ENCODE results near the gene FZD2. TPM values are rescaled to one million over a fixed set of nuclear protein-coding genes. Genes with fewer than 3 reads are reported as not detected.
"Not testable (repeated sequence)": the region's sequence is repeated elsewhere in the genome, so short reads cannot be mapped to it uniquely, and the experiment has no call there.

The FZD2 gene
- total and polyA plus RNA-seq, 2 of the 13 experiments (the other 11 are each of a cell fraction or from before 2014, with no cell fraction given) = 0.07 to 0.13 TPM

DNA sequence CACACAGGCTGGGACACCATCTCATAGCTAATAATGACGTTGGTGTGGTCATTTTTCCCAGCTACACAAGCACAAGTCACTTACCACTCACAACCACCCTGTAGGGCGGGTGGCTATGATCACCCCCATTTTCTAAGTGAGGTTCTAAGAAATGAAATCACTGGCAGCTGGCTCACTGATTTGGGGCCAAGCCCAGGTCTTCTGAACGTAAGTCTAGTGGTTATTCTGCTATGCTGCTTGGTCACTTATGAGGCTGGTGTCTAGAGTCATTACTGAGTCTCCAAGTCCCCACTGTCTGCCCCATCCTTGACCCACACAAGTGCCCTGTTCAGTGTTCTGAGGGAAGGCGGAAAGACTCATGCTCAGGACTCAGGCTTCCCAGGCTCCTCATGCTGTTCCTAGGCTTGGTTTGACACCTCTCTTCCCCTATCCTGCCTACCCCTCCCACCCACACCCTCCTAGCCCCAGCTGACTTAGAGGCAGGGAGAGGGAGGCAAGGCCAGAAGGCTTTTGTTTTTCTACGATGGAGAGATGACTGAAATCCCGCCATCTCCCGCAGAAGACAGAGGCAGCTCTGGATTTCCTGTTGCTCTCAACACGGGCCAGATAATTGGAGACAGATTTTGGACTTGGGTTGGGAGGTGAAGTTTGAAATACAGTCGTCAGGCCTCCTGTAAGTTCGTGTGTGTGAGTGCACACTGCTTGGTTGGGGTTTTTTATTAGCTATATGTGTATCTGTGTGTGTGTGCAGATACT lies 32.2 kb downstream of the FZD2 start:
- no peak for DNase-seq (ENCODE audit: low spot score)

DNA sequence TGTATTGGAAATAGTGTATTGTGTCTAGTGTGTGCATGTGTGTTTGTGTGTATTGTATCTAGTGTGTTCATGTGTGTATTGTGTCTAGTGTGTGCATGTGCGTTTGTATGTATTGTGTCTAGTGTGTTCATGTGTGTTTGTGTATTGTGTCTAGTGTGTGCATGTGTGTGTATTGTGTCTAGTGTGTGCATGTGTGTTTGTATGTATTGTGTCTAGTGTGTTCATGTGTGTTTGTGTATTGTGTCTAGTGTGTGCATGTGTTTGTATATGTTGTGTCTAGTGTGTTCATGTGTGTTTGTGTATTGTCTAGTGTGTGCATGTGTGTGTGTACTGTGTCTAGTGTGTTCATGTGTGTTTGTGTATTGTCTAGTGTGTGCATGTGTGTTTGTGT lies 32.8 kb downstream of the FZD2 start:
- H3K27ac ChIP-seq (ENCODE audit: extremely low read length, insufficient read depth, low read length); POLR2A ChIA-PET; H4K20me1 ChIP-seq (ENCODE audit: insufficient read depth, low read length); H3K4me1 ChIP-seq (ENCODE audit: insufficient read depth, low read length); H3K4me3 ChIP-seq (replicated peaks in 1 of 3; ENCODE audit: insufficient read depth in 1 of 3, low read depth in 2 of 3, low read length in 3 of 3); intact Hi-C loops (cut with micrococcal nuclease; ENCODE audit: unreplicated experiment); in situ Hi-C loops (cut with HindIII; ENCODE audit: extremely low pct_ligation_motif_present, low pct_unique_long_range_greater_than_20kb); H3K9me3 ChIP-seq (ENCODE audit: low read length); DNase-seq (ENCODE audit: low spot score); H3K36me3 ChIP-seq (replicated peaks in 1 of 2; ENCODE audit: control insufficient read depth in 1 of 2, insufficient read depth in 2 of 2, low read length in 2 of 2); H3K79me2 ChIP-seq (ENCODE audit: insufficient read depth, low read length); H3K9ac ChIP-seq (ENCODE audit: insufficient read depth, low read depth, low read length); H3K4me2 ChIP-seq (ENCODE audit: low read depth, low read length); ATAC-seq; H2AFZ ChIP-seq (ENCODE audit: low read length); CTCF ChIA-PET (ENCODE audit: low intra/inter-chr PET ratio, low total read pairs); BruUV-seq (replicated peaks); FAIRE-seq; TF ChIP-seq LCORL, FOXP1 (CRISPR knock-in tag; IDR thresholded peaks at IDR 0.05): not testable (repeated sequence)
- 52% methylated on average over 1 of the region's 1 CpG for WGBS (ENCODE audit: low lambda C conversion rate)
- peaks cover 1 to 19% of the 10 kb centered on the region in 2 experiments; a peak in 4 of 5 replicates for H3K27me3 ChIP-seq (ENCODE audit: control insufficient read depth in 1 of 2, insufficient read depth in 2 of 2, low read length in 2 of 2)
- TF ChIP-seq ZNF282 (IDR thresholded peaks at IDR 0.05; ENCODE audit: partially characterized antibody) (peak; percentile 83), LCORL (IDR thresholded peaks at IDR 0.05) (peak; percentile 63; the same call in 1 of the 2 replicates), IKZF1 (IDR thresholded peaks at IDR 0.05) (peak; percentile 96), FOXP1 (IDR thresholded peaks at IDR 0.05) (peak; percentile 73)
- TF ChIP-seq, protein P1, sequence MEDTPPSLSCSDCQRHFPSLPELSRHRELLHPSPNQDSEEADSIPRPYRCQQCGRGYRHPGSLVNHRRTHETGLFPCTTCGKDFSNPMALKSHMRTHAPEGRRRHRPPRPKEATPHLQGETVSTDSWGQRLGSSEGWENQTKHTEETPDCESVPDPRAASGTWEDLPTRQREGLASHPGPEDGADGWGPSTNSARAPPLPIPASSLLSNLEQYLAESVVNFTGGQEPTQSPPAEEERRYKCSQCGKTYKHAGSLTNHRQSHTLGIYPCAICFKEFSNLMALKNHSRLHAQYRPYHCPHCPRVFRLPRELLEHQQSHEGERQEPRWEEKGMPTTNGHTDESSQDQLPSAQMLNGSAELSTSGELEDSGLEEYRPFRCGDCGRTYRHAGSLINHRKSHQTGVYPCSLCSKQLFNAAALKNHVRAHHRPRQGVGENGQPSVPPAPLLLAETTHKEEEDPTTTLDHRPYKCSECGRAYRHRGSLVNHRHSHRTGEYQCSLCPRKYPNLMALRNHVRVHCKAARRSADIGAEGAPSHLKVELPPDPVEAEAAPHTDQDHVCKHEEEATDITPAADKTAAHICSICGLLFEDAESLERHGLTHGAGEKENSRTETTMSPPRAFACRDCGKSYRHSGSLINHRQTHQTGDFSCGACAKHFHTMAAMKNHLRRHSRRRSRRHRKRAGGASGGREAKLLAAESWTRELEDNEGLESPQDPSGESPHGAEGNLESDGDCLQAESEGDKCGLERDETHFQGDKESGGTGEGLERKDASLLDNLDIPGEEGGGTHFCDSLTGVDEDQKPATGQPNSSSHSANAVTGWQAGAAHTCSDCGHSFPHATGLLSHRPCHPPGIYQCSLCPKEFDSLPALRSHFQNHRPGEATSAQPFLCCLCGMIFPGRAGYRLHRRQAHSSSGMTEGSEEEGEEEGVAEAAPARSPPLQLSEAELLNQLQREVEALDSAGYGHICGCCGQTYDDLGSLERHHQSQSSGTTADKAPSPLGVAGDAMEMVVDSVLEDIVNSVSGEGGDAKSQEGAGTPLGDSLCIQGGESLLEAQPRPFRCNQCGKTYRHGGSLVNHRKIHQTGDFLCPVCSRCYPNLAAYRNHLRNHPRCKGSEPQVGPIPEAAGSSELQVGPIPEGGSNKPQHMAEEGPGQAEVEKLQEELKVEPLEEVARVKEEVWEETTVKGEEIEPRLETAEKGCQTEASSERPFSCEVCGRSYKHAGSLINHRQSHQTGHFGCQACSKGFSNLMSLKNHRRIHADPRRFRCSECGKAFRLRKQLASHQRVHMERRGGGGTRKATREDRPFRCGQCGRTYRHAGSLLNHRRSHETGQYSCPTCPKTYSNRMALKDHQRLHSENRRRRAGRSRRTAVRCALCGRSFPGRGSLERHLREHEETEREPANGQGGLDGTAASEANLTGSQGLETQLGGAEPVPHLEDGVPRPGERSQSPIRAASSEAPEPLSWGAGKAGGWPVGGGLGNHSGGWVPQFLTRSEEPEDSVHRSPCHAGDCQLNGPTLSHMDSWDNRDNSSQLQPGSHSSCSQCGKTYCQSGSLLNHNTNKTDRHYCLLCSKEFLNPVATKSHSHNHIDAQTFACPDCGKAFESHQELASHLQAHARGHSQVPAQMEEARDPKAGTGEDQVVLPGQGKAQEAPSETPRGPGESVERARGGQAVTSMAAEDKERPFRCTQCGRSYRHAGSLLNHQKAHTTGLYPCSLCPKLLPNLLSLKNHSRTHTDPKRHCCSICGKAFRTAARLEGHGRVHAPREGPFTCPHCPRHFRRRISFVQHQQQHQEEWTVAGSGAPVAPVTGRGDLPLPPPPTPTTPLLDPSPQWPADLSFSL (CRISPR knock-in tag; IDR thresholded peaks at IDR 0.05) = peak; percentile 83; the same call in 1 of the 2 replicates

More for the DNA sequence above, 32.2 kb downstream of the FZD2 start:
- 28% methylated on average over 10 of the region's 10 CpGs for WGBS (ENCODE audit: low lambda C conversion rate)
- no peak overlapping the region for H3K27ac ChIP-seq (ENCODE audit: extremely low read length, insufficient read depth, low read length)
- CTCF ChIA-PET (ENCODE audit: low intra/inter-chr PET ratio, low total read pairs) = no interaction called here
- H4K20me1 ChIP-seq (ENCODE audit: insufficient read depth, low read length) = no peaks in the 10 kb centered on the region
- no peak overlapping the region for H3K9ac ChIP-seq (ENCODE audit: insufficient read depth, low read depth, low read length)
- H3K4me1 ChIP-seq (ENCODE audit: insufficient read depth, low read length) = no peaks in the 10 kb centered on the region
- POLR2A ChIA-PET = no interaction called here
- H3K79me2 ChIP-seq (ENCODE audit: insufficient read depth, low read length) = no peaks in the 10 kb centered on the region
- no peak overlapping the region for H3K4me3 ChIP-seq (replicated peaks in 1 of 3; ENCODE audit: insufficient read depth in 1 of 3, low read depth in 2 of 3, low read length in 3 of 3)
- no TSS peak for BruUV-seq (replicated peaks)
- H2AFZ ChIP-seq (ENCODE audit: low read length) = no peak overlapping the region
- intact Hi-C loops (cut with micrococcal nuclease; ENCODE audit: unreplicated experiment) = no loop called here
- H3K36me3 ChIP-seq (replicated peaks in 1 of 2; ENCODE audit: control insufficient read depth in 1 of 2, insufficient read depth in 2 of 2, low read length in 2 of 2) = no peaks in the 10 kb centered on the region
- peaks cover 1 to 16% of the 10 kb centered on the region in 2 experiments; a peak in 3 of 5 replicates for H3K27me3 ChIP-seq (ENCODE audit: control insufficient read depth in 1 of 2, insufficient read depth in 2 of 2, low read length in 2 of 2)
- no peak overlapping the region for H3K4me2 ChIP-seq (ENCODE audit: low read depth, low read length)
- ATAC-seq (no peak), FAIRE-seq (no peak)
- no peaks in the 10 kb centered on the region for H3K9me3 ChIP-seq (ENCODE audit: low read length)
- no peak for TF ChIP-seq ZNF550 (CRISPR knock-in tag; IDR thresholded peaks at IDR 0.05; ENCODE audit: borderline replicate concordance)
- TF ChIP-seq PAF1 (CRISPR knock-in tag; IDR thresholded peaks at IDR 0.05) = no peak
- no peak for TF ChIP-seq ETS1 (CRISPR knock-in tag; IDR thresholded peaks at IDR 0.05)
- in situ Hi-C loops (cut with HindIII; ENCODE audit: extremely low pct_ligation_motif_present, low pct_unique_long_range_greater_than_20kb) = no loop called here
